BE2C (cell line): ENCODE results near the gene OR6Y1.
A peak's percentile ranks its signal among the peaks of the same experiment; 100 is the strongest.

Experiments
- DNase-seq: peaks from one replicate; pipeline ENCODE4 v3.0.0-alpha.2; 2020
- H3K27me3 ChIP-seq: fragments of 250-450 bp; sonication (Bioruptor Pico); 2 replicates; pipeline ENCODE4 v1.5.1; 2020; ENCODE audit warnings: mild to moderate bottlenecking
- H3K36me3 ChIP-seq: fragments of 250-450 bp; sonication (Bioruptor Pico); 2 replicates; pipeline ENCODE4 v1.5.1; 2020; ENCODE audit warnings: mild to moderate bottlenecking
- H3K4me1 ChIP-seq: fragments of 250-450 bp; sonication (Bioruptor Pico); 2 replicates; pipeline ENCODE4 v1.5.1; 2020
- H3K4me3 ChIP-seq: 2 replicates; pipeline ENCODE4 v1.5.1; 2011; ENCODE audit warnings: low read depth, low read length
- H3K9me3 ChIP-seq: fragments of 250-450 bp; sonication (Bioruptor Pico); 2 replicates; pipeline ENCODE4 v1.5.1; 2020
- TF ChIP-seq, protein P1 (sequence below): IDR thresholded peaks from 2 replicates; pipeline ENCODE4 v1.5.1; 2012; ENCODE audit warnings: mild to moderate bottlenecking, low read depth, low read length

OR6Y1 gene

DNA sequence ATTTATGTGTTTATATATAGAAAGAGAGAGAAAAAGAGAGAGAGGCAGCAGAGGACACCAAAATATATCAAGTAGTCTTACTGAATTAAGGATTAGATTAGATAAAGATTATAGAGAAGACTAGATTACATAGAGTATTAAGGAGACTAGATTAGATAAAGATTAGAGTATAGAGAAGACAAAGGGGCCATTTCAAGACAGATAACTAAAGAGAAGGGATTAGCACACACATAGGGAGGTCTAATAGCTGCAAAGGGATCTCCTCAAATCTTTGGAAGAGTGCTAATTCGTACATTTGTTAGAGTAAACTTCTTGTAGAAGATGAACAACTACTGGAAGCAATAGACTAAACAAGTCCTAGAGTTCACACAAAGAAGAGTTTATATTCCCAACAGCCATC lies 34.2 kb downstream of the OR6Y1 start:
- Histone ChIP-seq H3K36me3 (no peaks in the 10 kb centered on the region), H3K27me3 (no peaks in the 10 kb centered on the region), H3K9me3 (no peaks in the 10 kb centered on the region), H3K4me1 (no peaks in the 10 kb centered on the region), H3K4me3 (no peak overlapping the region)
- DNase-seq = no peak
- TF ChIP-seq, protein P1, sequence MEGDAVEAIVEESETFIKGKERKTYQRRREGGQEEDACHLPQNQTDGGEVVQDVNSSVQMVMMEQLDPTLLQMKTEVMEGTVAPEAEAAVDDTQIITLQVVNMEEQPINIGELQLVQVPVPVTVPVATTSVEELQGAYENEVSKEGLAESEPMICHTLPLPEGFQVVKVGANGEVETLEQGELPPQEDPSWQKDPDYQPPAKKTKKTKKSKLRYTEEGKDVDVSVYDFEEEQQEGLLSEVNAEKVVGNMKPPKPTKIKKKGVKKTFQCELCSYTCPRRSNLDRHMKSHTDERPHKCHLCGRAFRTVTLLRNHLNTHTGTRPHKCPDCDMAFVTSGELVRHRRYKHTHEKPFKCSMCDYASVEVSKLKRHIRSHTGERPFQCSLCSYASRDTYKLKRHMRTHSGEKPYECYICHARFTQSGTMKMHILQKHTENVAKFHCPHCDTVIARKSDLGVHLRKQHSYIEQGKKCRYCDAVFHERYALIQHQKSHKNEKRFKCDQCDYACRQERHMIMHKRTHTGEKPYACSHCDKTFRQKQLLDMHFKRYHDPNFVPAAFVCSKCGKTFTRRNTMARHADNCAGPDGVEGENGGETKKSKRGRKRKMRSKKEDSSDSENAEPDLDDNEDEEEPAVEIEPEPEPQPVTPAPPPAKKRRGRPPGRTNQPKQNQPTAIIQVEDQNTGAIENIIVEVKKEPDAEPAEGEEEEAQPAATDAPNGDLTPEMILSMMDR = no peak

DNA sequence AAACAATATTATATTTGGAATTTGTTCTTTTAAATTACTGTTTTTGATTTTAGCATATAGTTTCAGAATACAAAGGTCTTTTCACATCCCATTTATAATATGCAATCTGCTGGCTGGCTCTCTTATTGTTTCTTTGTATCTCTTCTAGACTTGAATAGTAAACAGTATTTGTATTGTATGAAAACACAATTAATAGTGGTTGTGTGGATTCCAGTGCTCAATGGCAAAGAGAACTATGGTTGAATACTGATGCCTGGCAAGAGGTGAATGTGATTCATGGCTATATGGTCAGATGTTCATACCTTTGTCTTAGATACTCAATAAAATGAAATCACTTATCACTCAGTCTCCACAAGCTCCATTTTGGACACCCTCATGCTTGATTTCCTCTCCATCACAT lies 37.2 kb downstream of the OR6Y1 start:
- H3K4me1 ChIP-seq = no peaks in the 10 kb centered on the region
- DNase-seq = no peak
- no peak overlapping the region for H3K4me3 ChIP-seq
- H3K27me3 ChIP-seq = no peaks in the 10 kb centered on the region
- TF ChIP-seq, protein P1 = no peak
- no peaks in the 10 kb centered on the region for H3K9me3 ChIP-seq
- H3K36me3 ChIP-seq = no peaks in the 10 kb centered on the region

DNA sequence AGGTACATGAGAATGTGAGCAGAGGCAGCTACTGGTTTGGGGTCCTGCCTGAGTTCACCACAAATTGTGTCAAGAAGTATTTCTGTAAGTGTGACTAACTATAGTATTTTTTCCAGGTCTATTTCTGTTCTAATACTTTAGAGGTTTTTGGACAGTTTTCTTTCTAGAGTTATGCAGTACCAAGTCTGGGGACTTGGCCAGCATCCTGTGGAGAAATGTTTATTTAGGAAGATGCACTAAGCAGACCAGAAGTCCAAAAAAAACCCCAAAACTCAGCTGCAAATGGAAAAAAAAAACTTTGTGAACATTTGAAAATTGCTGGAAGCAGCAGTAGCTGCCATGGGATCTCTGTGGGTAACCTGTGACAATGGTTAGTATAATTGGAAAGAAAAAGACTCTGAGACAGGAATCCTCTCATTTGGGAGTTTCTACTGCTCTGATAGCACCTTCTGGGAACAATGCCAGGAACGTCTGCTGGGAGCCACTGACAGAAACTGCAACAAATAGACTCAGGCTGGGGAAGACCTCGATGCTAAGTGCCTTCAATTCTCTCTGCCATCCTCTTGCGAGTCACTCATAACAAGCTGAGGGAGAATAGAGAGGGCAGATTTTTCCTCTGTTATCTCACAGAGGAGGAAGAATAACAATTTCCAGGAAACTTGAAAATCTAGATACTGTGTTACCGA lies 44.6 kb downstream of the OR6Y1 start:
- no peaks in the 10 kb centered on the region for H3K9me3 ChIP-seq
- H3K4me1 ChIP-seq = no peaks in the 10 kb centered on the region
- TF ChIP-seq, protein P1 = no peak
- no peak for DNase-seq
- H3K4me3 ChIP-seq = no peak overlapping the region
- H3K36me3 ChIP-seq = no peaks in the 10 kb centered on the region
- H3K27me3 ChIP-seq = no peaks in the 10 kb centered on the region

DNA sequence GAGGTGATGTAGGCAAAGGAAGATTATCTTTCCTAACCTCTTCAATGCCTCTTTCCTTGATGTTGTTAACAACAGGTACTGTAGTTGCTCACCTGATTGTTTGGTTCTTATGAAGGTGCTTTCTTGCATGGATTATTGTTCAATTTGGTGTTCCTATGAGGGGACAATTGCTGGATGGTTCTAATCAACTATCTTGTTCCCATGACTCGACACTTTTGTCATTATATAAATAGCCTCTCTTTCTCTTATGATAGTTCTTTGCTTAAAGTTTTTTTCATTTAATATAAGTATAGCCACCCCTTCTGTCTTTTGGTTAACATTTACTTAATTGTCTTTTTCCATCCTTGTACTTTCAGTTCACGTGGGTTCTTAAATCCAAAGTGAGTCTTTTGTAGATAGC lies 46.7 kb downstream of the OR6Y1 start:
- H3K4me3 ChIP-seq = no peak overlapping the region
- no peaks in the 10 kb centered on the region for H3K27me3 ChIP-seq
- no peak for DNase-seq
- no peaks in the 10 kb centered on the region for H3K4me1 ChIP-seq
- TF ChIP-seq, protein P1 = no peak
- H3K9me3 ChIP-seq = no peaks in the 10 kb centered on the region
- no peaks in the 10 kb centered on the region for H3K36me3 ChIP-seq

DNA sequence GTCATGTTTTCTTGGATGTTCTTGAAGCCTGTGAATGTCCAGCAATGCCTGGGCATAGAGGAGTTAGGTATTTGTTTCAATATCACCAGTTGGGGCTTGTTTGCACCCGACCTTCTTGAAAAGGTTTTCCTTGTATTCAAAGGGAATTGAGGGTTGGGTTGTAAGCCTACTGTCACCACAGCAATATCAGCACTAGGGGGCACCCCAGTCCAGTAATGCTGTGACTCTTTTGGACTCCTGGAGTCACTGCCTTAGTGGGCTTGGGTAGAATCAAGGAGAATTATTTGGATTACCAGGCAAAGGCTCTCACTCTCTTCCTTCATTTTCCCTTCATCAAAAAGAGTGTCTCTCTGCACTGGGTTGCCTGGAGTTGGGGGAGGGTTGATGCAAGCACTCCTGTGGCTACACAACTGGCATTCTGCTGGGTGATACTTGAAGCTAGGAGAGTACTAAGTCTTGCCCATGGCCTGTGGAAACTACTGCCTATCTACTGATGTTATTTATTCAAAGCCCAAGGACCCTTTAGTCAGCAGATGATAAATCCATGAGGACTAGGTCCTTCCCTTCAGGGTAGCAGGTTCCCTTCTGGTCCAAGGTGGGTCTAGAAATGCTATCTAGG lies 47.7 kb downstream of the OR6Y1 start:
- TF ChIP-seq, protein P1 = peak; percentile 37
- H3K36me3 ChIP-seq = no peaks in the 10 kb centered on the region
- H3K9me3 ChIP-seq = no peaks in the 10 kb centered on the region
- peak; percentile 13 for DNase-seq
- H3K4me3 ChIP-seq = no peak overlapping the region
- no peaks in the 10 kb centered on the region for H3K4me1 ChIP-seq
- no peaks in the 10 kb centered on the region for H3K27me3 ChIP-seq

DNA sequence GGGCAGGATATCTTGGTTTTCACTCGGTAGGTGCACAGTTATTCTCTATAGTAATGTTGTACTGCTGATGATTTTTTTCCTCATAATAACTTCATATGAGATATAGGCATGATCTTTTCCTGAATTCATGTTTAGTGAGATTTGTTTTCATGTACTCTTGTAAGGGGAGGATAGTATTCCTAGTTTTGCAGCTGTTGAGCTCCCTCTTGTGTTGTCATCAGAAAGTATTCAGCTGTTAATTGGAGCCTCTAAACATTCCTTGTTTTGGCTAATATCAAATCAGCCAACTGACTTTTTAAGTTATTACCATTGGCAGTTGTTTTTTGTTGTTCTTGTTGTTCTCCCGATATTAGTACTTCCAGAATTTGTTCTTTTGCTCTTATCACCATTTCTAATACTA lies 57.8 kb downstream of the OR6Y1 start:
- H3K4me1 ChIP-seq = no peaks in the 10 kb centered on the region
- no peaks in the 10 kb centered on the region for H3K9me3 ChIP-seq
- no peak overlapping the region for H3K4me3 ChIP-seq
- TF ChIP-seq, protein P1 = no peak
- no peaks in the 10 kb centered on the region for H3K36me3 ChIP-seq
- no peaks in the 10 kb centered on the region for H3K27me3 ChIP-seq
- no peak for DNase-seq
